Endothelial cell of umbilical vein (primary cell): ENCODE measurements around the gene ABCA3. TPM values are rescaled to one million over a fixed set of nuclear protein-coding genes. Genes with fewer than 3 reads are reported as not detected.

Experiments used
- BruUV-seq: library from RNA; stranded (reverse); fragments of 400-500 nt; replicated peaks from 2 replicates; lab custom pipeline; 2021; lab: Mats Ljungman, UMichigan
- CTCF ChIA-PET: fragments of 300-600, 350-600 bp; sonication (Branson Sonifier 250); formaldehyde crosslinking; loops from one replicate; lab custom pipeline; 2021; ENCODE audit warnings: antibody characterized with exemption, inconsistent platforms; lab: Charles Lee
- POLR2A ChIA-PET: fragments of 300-600, 350-600 bp; sonication (Branson Sonifier 250); formaldehyde crosslinking; loops from one replicate; lab custom pipeline; 2021; ENCODE audit warnings: antibody characterized with exemption, inconsistent platforms; lab: Charles Lee
- DNase-seq: peaks from one replicate; pipeline ENCODE4 v3.0.0-alpha.2; 2011; ENCODE audit warnings: low read depth, low spot score
- FAIRE-seq: peaks from 2 replicates; lab custom pipeline; 2011; peaks lifted over from hg19 to GRCh38; lab: Jason Lieb, UNC
- H2AFZ ChIP-seq: 2 replicates; pipeline ENCODE4 v1.6.0; 2012; ENCODE audit warnings: low read depth, low read length, control low read depth, inconsistent platforms
- H3K27ac ChIP-seq: 2 replicates; pipeline ENCODE4 v1.5.1; 2011; ENCODE audit warnings: low read depth, mild to moderate bottlenecking, control low read depth, low read length, moderate library complexity; ENCODE audit not compliant: insufficient read depth
- H3K27me3 ChIP-seq, 2 experiments: 2 replicates each; pipeline versions ENCODE4 v1.6.0 to v1.6.1; 2011; ENCODE audit warnings: low read length in 2 of 2, mixed read lengths in 1 of 2; ENCODE audit not compliant: control insufficient read depth in 2 of 2, insufficient read depth in 2 of 2
- H3K36me3 ChIP-seq, 2 experiments: 2 replicates in 1 of 2; 3 replicates in 1 of 2; pipeline ENCODE4 v1.5.1; 2011; ENCODE audit warnings: low read length in 2 of 2, mild to moderate bottlenecking in 1 of 2, moderate library complexity in 1 of 2; ENCODE audit not compliant: control insufficient read depth in 2 of 2, insufficient read depth in 2 of 2; ENCODE audit errors: extremely low read depth in 1 of 2
- H3K4me1 ChIP-seq: 3 replicates; pipeline ENCODE4 v1.5.1; 2011; ENCODE audit warnings: mild to moderate bottlenecking, low read length; ENCODE audit not compliant: control insufficient read depth, insufficient read depth; ENCODE audit errors: extremely low read depth
- H3K4me2 ChIP-seq: 2 replicates; pipeline ENCODE4 v1.6.1; 2011; ENCODE audit warnings: low read length, control low read depth, mixed read lengths; ENCODE audit not compliant: insufficient read depth
- H3K4me3 ChIP-seq, 3 experiments: fragments of 200-600 bp in 1 of 3; sonication (generic), shearing (Covaris generic) in 1 of 3; replicated peaks in 1 of 3; 2 replicates each; pipeline ENCODE4 v1.5.1; 2011 to 2016; ENCODE audit warnings: control low read depth in 3 of 3, low read length in 3 of 3, mild to moderate bottlenecking in 2 of 3, inconsistent platforms in 1 of 3, low read depth in 1 of 3, moderate library complexity in 1 of 3; ENCODE audit not compliant: insufficient read depth in 1 of 3
- H3K79me2 ChIP-seq: 2 replicates; pipeline ENCODE4 v1.6.0; 2012; ENCODE audit warnings: low read length, inconsistent platforms; ENCODE audit not compliant: control insufficient read depth, insufficient read depth
- H3K9ac ChIP-seq: replicated peaks from 2 replicates; pipeline ENCODE3; 2011; ENCODE audit warnings: low read length, control low read depth; ENCODE audit not compliant: insufficient read depth; ENCODE audit errors: extremely low read depth
- H3K9me1 ChIP-seq: replicated peaks from 3 replicates; pipeline ENCODE4 v1.6.0; 2011; ENCODE audit warnings: mild to moderate bottlenecking, low read length; ENCODE audit not compliant: control insufficient read depth, insufficient read depth; ENCODE audit errors: extremely low read depth
- H3K9me3 ChIP-seq: replicated peaks from 2 replicates; pipeline ENCODE4 v1.5.1; 2012; ENCODE audit warnings: low read length, inconsistent platforms; ENCODE audit not compliant: control insufficient read depth, insufficient read depth
- H4K20me1 ChIP-seq: replicated peaks from 2 replicates; pipeline ENCODE3; 2011; ENCODE audit warnings: mild to moderate bottlenecking, low read length; ENCODE audit not compliant: control insufficient read depth, insufficient read depth; ENCODE audit errors: extremely low read depth
- CTCF ChIP-seq, 2 donors: IDR thresholded peaks; 1 replicate in 1 of 2; 2 replicates in 1 of 2; pipeline ENCODE4 v1.5.1; 2011; ENCODE audit warnings: low read length in 2 of 2, mild to moderate bottlenecking in 2 of 2, moderate library complexity in 2 of 2, control low read depth in 1 of 2, inconsistent platforms in 1 of 2, low read depth in 1 of 2; ENCODE audit not compliant: insufficient read depth in 1 of 2; ENCODE audit errors: extremely low read depth in 1 of 2
- EZH2 ChIP-seq: IDR thresholded peaks from 2 replicates; pipeline ENCODE4 v1.6.1; 2012; ENCODE audit warnings: borderline replicate concordance, low read depth, mild to moderate bottlenecking, moderate library complexity, low read length, inconsistent platforms; ENCODE audit not compliant: severe bottlenecking
- FOS ChIP-seq: IDR thresholded peaks from 2 replicates; pipeline ENCODE4 v1.6.1; 2011; ENCODE audit warnings: mild to moderate bottlenecking, low read length, moderate library complexity, borderline replicate concordance; ENCODE audit not compliant: insufficient read depth
- GATA2 ChIP-seq: IDR thresholded peaks from 2 replicates; pipeline ENCODE4 v1.7.0; 2011; ENCODE audit warnings: low read depth, mild to moderate bottlenecking, moderate library complexity, mixed read lengths, low read length; ENCODE audit not compliant: insufficient read length, insufficient read depth
- JUN ChIP-seq: IDR thresholded peaks from 2 replicates; pipeline ENCODE4 v1.6.1; 2011; ENCODE audit warnings: borderline replicate concordance, low read depth; ENCODE audit not compliant: insufficient read length, insufficient read depth
- MAX ChIP-seq: IDR thresholded peaks from 2 replicates; pipeline ENCODE4 v1.6.1; 2011; ENCODE audit not compliant: insufficient read depth, insufficient read length
- MYC ChIP-seq: IDR thresholded peaks from one replicate; pipeline ENCODE4 v1.6.1; 2011; ENCODE audit warnings: mild to moderate bottlenecking, low read depth, low read length
- POLR2A ChIP-seq: IDR thresholded peaks from 2 replicates; pipeline ENCODE4 v1.6.1; 2012; ENCODE audit warnings: low read depth, mild to moderate bottlenecking, control low read depth, low read length
- POLR2AphosphoS5 ChIP-seq: IDR thresholded peaks from 2 replicates; pipeline ENCODE4 v1.6.1; 2012; ENCODE audit warnings: low read depth, mild to moderate bottlenecking, control low read depth, low read length, moderate library complexity; ENCODE audit not compliant: insufficient read depth
- dilution Hi-C: fragments of 300-500 bp; cut with MboI; formaldehyde crosslinking; loops from one replicate; pipeline ENCODE4 v1.15.0; 2019; ENCODE audit warnings: low sequenced_read_pairs; ENCODE audit not compliant: extremely low pct_ligation_motif_present
- intact Hi-C: fragments of 100-400 bp; cut with micrococcal nuclease; formaldehyde crosslinking; loops from one replicate; pipeline ENCODE4 v1.10.0; 2022
- polyA plus RNA-seq, 4 experiments: library from polyadenylated mRNA; depleted of rRNA in 3 of 4; stranded (reverse) in 3 of 4; unstranded in 1 of 4; fragments of >200 nt; gene quantifications; 2 replicates each; pipeline versions ENCODE4 v1.2.1 to v1.2.3, GENCODE V29; 2011 to 2012; ENCODE audit warnings: missing spikeins in 1 of 4
- total RNA-seq: library from RNA; stranded (reverse); gene quantifications from 2 replicates; pipeline ENCODE4 v1.2.3, GENCODE V29; 2021

The ABCA3 gene
- total and polyA plus RNA-seq, 2 donors (not counting 3 experiments of a cell fraction or from before 2014, with no cell fraction given): 13.5 to 36.0 TPM

- Histone ChIP-seq H3K4me1 (peaks cover 9% of the 10 kb centered on the region), H3K27me3 (no peaks in the 10 kb centered on the region), H3K9ac (no peak overlapping the region), H3K27ac (no peak overlapping the region), H2AFZ (no peak overlapping the region), H3K4me3 (no peak overlapping the region), H3K36me3 (peaks cover 0 to 2% of the 10 kb centered on the region in 2 experiments), H3K4me2 (no peak overlapping the region), H4K20me1 (peaks cover 3% of the 10 kb centered on the region), H3K9me1 (no peaks in the 10 kb centered on the region), H3K9me3 (no peaks in the 10 kb centered on the region), H3K79me2 (peaks cover 27% of the 10 kb centered on the region)
- TF ChIP-seq POLR2AphosphoS5 (no peak), EZH2 (no peak), CTCF (IDR thresholded peaks at IDR 0.05; ENCODE audit: extremely low read depth in 1 of 2, insufficient read depth in 1 of 2, low read depth in 1 of 2, low read length in 2 of 2) (no peak), MYC (no peak), JUN (no peak), MAX (no peak), GATA2 (no peak), FOS (no peak), POLR2A (no peak)
- POLR2A ChIA-PET: no interaction called here
- CTCF ChIA-PET: interaction anchor here (1.2 kb wide), 1 partner anchor 18 kb away, joined by 4 read pairs; the partner anchor contains the start of gene ECI1
- intact Hi-C loops (no loop called here), dilution Hi-C loops (no loop called here)
- FAIRE-seq (no peak), DNase-seq (no peak)
- no TSS peak for BruUV-seq
Measured at GRCh38 chr16:2270070-2270462, 70.5 kb downstream of the ABCA3 start.
